HCT116 (cell line): Measurements from ENCODE around the gene SCFD2. TPM values are rescaled to one million over a fixed set of nuclear protein-coding genes. Genes with fewer than 3 reads are reported as not detected.

Experiments used
- ATAC-seq: fragments of 200-7000 bp; cut with Tn5 transposase; 2 replicates; pipeline ENCODE4 v1.9.1; 2020; ENCODE audit warnings: mild to moderate bottlenecking, moderate library complexity
- BruUV-seq: library from RNA; stranded (reverse); fragments of 400-500 nt; replicated peaks from 2 replicates; lab custom pipeline; 2021; lab: Mats Ljungman, UMichigan
- CTCF ChIA-PET: fragments of 300-600 bp; sonication (Branson Sonifier 250); formaldehyde crosslinking; loops from one replicate; lab custom pipeline; 2021; ENCODE audit warnings: antibody characterized with exemption; lab: Charles Lee
- POLR2A ChIA-PET: fragments of 300-600, 350-600 bp; sonication (Branson Sonifier 250); formaldehyde crosslinking; loops from one replicate; lab custom pipeline; 2021; ENCODE audit warnings: antibody characterized with exemption; lab: Charles Lee
- RAD21 ChIA-PET, 2 experiments: fragments of 300-600 bp; sonication (Branson Sonifier 250); formaldehyde crosslinking; loops; one replicate each; lab custom pipeline; 2023; ENCODE audit warnings: low total read pairs in 2 of 2; ENCODE audit not compliant: uncharacterized antibody in 2 of 2, unreplicated experiment in 2 of 2, low non-redundant PET in 1 of 2; lab: Charles Lee
- DNase-seq: peaks from one replicate; pipeline ENCODE4 v3.0.0-alpha.2; 2010; ENCODE audit warnings: low read depth, low spot score
- H2AFZ ChIP-seq: fragments of 200-600 bp; shearing (Covaris generic), sonication (generic); 2 replicates; pipeline ENCODE4 v1.6.1; 2017; ENCODE audit warnings: low read depth, mixed run types, mixed read lengths, antibody characterized with exemption, low read length; ENCODE audit not compliant: poor library complexity, severe bottlenecking
- H3K27ac ChIP-seq: 2 replicates; pipeline ENCODE4 v1.5.1; 2012; ENCODE audit warnings: low read depth, low read length
- H3K27me3 ChIP-seq: fragments of 200-600 bp; sonication (generic); 2 replicates; pipeline ENCODE4 v1.6.1; 2016; ENCODE audit warnings: mixed run types, low read length, mixed read lengths; ENCODE audit not compliant: insufficient read depth
- H3K36me3 ChIP-seq, 2 experiments: fragments of 200-500 bp in 1 of 2; fragments of 200-600 bp in 1 of 2; sonication (Bioruptor generic) in 1 of 2; sonication (generic) in 1 of 2; 2 replicates each; pipeline versions ENCODE4 v1.5.1 to v1.6.1; 2014 to 2016; ENCODE audit warnings: low read length in 2 of 2, inconsistent platforms in 1 of 2, mixed read lengths in 1 of 2, mixed run types in 1 of 2; ENCODE audit not compliant: insufficient read depth in 2 of 2, control insufficient read depth in 1 of 2
- H3K4me1 ChIP-seq, 2 experiments: fragments of 200-600 bp in 1 of 2; sonication (generic) in 1 of 2; 2 replicates each; pipeline versions ENCODE4 v1.5.1 to v1.6.1; 2012 to 2017; ENCODE audit warnings: low read length in 2 of 2, inconsistent platforms in 1 of 2, mild to moderate bottlenecking in 1 of 2, mixed read lengths in 1 of 2, mixed run types in 1 of 2, moderate library complexity in 1 of 2; ENCODE audit not compliant: insufficient read depth in 2 of 2, control insufficient read depth in 1 of 2
- H3K4me2 ChIP-seq: fragments of 200-600 bp; sonication (generic); 2 replicates; pipeline ENCODE4 v1.6.1; 2017; ENCODE audit warnings: mixed run types, low read length, mixed read lengths
- H3K4me3 ChIP-seq, 2 experiments: fragments of 200-600 bp in 1 of 2; sonication (generic) in 1 of 2; replicated peaks in 1 of 2; 2 replicates each; pipeline ENCODE4 v1.5.1; 2011 to 2016; ENCODE audit warnings: low read length in 2 of 2, control low read depth in 1 of 2, low read depth in 1 of 2, mild to moderate bottlenecking in 1 of 2, mixed read lengths in 1 of 2, mixed run types in 1 of 2
- H3K79me2 ChIP-seq: fragments of 200-600 bp; sonication (generic); 2 replicates; pipeline ENCODE4 v1.6.1; 2017; ENCODE audit warnings: mild to moderate bottlenecking, mixed run types, low read length, moderate library complexity, mixed read lengths; ENCODE audit not compliant: insufficient read depth
- H3K9ac ChIP-seq: fragments of 200-600 bp; sonication (generic); 2 replicates; pipeline ENCODE4 v1.6.1; 2016; ENCODE audit warnings: low read length, mixed read lengths
- H3K9me2 ChIP-seq: fragments of 200-600 bp; sonication (generic), shearing (Covaris generic); 2 replicates; pipeline ENCODE4 v1.6.1; 2017; ENCODE audit warnings: mixed run types, mild to moderate bottlenecking, moderate library complexity; ENCODE audit not compliant: insufficient read depth
- H3K9me3 ChIP-seq, 2 experiments: fragments of 200-500 bp in 1 of 2; fragments of 200-600 bp in 1 of 2; sonication (Bioruptor generic) in 1 of 2; sonication (generic) in 1 of 2; 2 replicates each; pipeline ENCODE4 v1.6.1; 2014 to 2017; ENCODE audit warnings: low read length in 2 of 2, mixed read lengths in 2 of 2, inconsistent platforms in 1 of 2, low read depth in 1 of 2, mild to moderate bottlenecking in 1 of 2, mixed run types in 1 of 2, moderate library complexity in 1 of 2; ENCODE audit not compliant: control insufficient read depth in 1 of 2, insufficient read depth in 1 of 2
- H4K20me1 ChIP-seq: fragments of 200-600 bp; sonication (generic), shearing (Covaris generic); 2 replicates; pipeline ENCODE4 v1.6.1; 2017; ENCODE audit warnings: mixed run types, mild to moderate bottlenecking, moderate library complexity; ENCODE audit not compliant: insufficient read depth
- CBX3 ChIP-seq: IDR thresholded peaks from 2 replicates; pipeline ENCODE4 v1.6.1; 2012; ENCODE audit warnings: low read depth
- EZH2 ChIP-seq: fragments of 200-600 bp; sonication (generic); IDR thresholded peaks from 2 replicates; pipeline ENCODE4 v1.6.1; 2017; ENCODE audit warnings: antibody characterized with exemption, mixed run types
- MAX ChIP-seq: IDR thresholded peaks from 2 replicates; pipeline ENCODE4 v1.6.1; 2012
- POLR2A ChIP-seq: IDR thresholded peaks from 2 replicates; pipeline ENCODE4 v1.7.0; 2011; ENCODE audit warnings: borderline replicate concordance; ENCODE audit not compliant: insufficient read depth, insufficient read length; ENCODE audit errors: extremely low read depth
- POLR2AphosphoS5 ChIP-seq: IDR thresholded peaks from 2 replicates; pipeline ENCODE4 v1.6.1; 2011; ENCODE audit warnings: mild to moderate bottlenecking, low read depth, low read length, moderate library complexity
- RAD21 ChIP-seq: IDR thresholded peaks from 2 replicates; pipeline ENCODE4 v1.6.1; 2012; ENCODE audit warnings: low read depth, mild to moderate bottlenecking
- REST ChIP-seq: IDR thresholded peaks from 2 replicates; pipeline ENCODE4 v1.6.1; 2012; ENCODE audit warnings: low read depth
- SIN3A ChIP-seq: IDR thresholded peaks from 2 replicates; pipeline ENCODE4 v1.6.1; 2012; ENCODE audit warnings: low read depth
- ZBTB33 ChIP-seq: IDR thresholded peaks from 2 replicates; pipeline ENCODE4 v1.6.1; 2011; ENCODE audit warnings: mild to moderate bottlenecking, low read length, moderate library complexity; ENCODE audit not compliant: insufficient replicate concordance; ENCODE audit errors: extremely low read depth
- intact Hi-C: fragments of 100-400 bp; cut with micrococcal nuclease; formaldehyde crosslinking; loops from 2 replicates; pipeline ENCODE4 v1.10.0; 2022
- total RNA-seq: library from RNA; stranded (reverse); gene quantifications from one replicate; pipeline ENCODE4 v1.2.1, GENCODE V29; 2021; ENCODE audit not compliant: unreplicated experiment

Gene SCFD2
- total RNA-seq, 1 experiment from 2014 or later: 13.6 TPM

- no peak overlapping the region for H2AFZ ChIP-seq
- intact Hi-C loops: no loop called here
- no peaks in the 10 kb centered on the region for H3K36me3 ChIP-seq
- no TSS peak for BruUV-seq
- no peaks in the 10 kb centered on the region for H3K9me2 ChIP-seq
- ATAC-seq (no peak), DNase-seq (no peak)
- ChIA-PET POLR2A (no interaction called here), RAD21 (no interaction called here), CTCF (no interaction called here)
- H3K4me1 ChIP-seq: no peaks in the 10 kb centered on the region
- H3K4me2 ChIP-seq: no peak overlapping the region
- H3K27ac ChIP-seq: no peak overlapping the region
- H3K9ac ChIP-seq: no peak overlapping the region
- no peak overlapping the region for H3K4me3 ChIP-seq
- no peaks in the 10 kb centered on the region for H3K9me3 ChIP-seq
- no peaks in the 10 kb centered on the region for H4K20me1 ChIP-seq
- no peaks in the 10 kb centered on the region for H3K27me3 ChIP-seq
- H3K79me2 ChIP-seq: no peaks in the 10 kb centered on the region
- TF ChIP-seq CBX3: no peak
- TF ChIP-seq POLR2AphosphoS5: no peak
- TF ChIP-seq EZH2: no peak
- TF ChIP-seq POLR2A: no peak
- TF ChIP-seq MAX: no peak
- TF ChIP-seq SIN3A: no peak
- TF ChIP-seq REST: no peak
- no peak for TF ChIP-seq RAD21
- no peak for TF ChIP-seq ZBTB33
These were observed 408.6 kb downstream of the SCFD2 start for GRCh38 chr4:52957220-52957686.
